ENCODE measurements around the gene PRKCE.
"Not testable (repeated sequence)": the region's sequence is repeated elsewhere in the genome, so short reads cannot be mapped to it uniquely, and the experiment has no call there.

The PRKCE gene

DNA sequence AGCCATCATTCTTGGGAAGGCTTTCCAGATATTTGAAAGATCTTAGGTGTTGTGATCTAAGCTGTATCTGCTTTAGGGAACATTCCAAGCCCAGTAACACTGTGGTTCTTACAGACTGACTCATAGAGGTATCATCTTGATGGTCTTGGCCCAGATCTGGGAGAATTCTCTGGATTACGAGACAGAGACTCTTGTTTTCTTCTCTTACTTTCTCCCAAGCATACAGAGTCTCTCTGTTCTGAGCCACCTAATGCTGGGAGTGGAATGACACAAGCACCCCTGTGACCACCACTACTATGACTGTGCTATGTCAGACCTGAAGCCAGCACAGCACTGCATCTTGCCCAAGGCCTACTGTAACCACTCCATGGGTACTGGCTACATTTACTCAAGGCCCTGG is 564.7 kb downstream of the PRKCE start:
- DNase-seq (ENCODE audit: extremely low read depth, low read depth) = no peak
- TF ChIP-seq, protein P1, sequence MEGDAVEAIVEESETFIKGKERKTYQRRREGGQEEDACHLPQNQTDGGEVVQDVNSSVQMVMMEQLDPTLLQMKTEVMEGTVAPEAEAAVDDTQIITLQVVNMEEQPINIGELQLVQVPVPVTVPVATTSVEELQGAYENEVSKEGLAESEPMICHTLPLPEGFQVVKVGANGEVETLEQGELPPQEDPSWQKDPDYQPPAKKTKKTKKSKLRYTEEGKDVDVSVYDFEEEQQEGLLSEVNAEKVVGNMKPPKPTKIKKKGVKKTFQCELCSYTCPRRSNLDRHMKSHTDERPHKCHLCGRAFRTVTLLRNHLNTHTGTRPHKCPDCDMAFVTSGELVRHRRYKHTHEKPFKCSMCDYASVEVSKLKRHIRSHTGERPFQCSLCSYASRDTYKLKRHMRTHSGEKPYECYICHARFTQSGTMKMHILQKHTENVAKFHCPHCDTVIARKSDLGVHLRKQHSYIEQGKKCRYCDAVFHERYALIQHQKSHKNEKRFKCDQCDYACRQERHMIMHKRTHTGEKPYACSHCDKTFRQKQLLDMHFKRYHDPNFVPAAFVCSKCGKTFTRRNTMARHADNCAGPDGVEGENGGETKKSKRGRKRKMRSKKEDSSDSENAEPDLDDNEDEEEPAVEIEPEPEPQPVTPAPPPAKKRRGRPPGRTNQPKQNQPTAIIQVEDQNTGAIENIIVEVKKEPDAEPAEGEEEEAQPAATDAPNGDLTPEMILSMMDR (IDR thresholded peaks at IDR 0.05; ENCODE audit: low read depth, low read length) = no peak

DNA sequence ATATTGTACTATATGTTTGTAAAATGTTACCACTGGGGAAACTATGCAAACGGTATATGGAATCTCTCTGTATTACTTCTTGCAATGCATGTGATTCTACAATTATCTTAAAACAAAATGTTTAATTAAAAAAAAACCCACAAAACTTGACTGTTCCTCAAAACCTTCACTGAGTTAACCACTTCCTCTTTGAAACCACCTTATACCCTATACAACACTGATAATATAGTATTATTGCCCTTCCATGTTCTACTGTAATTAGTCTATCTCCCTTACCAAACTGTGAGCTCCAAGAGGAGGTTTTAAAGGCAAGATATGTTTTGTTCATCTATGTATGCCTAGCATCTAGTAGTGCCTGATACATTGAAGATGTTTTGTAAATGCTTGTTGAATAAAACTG is 572.0 kb downstream of the PRKCE start:
- DNase-seq (ENCODE audit: extremely low read depth, low read depth) = not testable (repeated sequence)

DNA sequence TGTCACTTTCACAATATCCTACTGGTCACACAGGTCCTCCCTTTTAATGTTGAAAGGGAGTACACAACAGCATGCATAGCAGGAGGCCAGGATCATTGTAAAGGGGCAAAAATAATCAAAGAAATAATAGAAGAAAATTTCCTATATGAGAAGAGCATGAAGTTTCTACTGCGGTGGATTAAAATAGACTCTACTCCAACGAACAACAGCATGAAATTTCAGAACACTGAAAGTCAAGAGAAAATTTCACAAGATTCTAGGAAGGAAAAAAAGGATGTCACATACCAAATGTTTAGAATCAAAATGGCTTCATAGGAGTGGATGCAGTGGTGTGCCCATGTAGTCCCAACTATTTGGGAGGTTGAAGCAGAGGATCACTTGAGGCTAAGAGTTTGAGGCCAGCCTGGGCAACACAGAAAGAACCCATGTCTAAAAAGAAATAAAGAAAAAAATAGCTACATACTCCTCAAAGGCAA is 573.7 kb downstream of the PRKCE start:
- TF ChIP-seq, protein P1 (IDR thresholded peaks at IDR 0.05; ENCODE audit: low read depth, low read length) = no peak
- no peak for DNase-seq (ENCODE audit: extremely low read depth, low read depth)

DNA sequence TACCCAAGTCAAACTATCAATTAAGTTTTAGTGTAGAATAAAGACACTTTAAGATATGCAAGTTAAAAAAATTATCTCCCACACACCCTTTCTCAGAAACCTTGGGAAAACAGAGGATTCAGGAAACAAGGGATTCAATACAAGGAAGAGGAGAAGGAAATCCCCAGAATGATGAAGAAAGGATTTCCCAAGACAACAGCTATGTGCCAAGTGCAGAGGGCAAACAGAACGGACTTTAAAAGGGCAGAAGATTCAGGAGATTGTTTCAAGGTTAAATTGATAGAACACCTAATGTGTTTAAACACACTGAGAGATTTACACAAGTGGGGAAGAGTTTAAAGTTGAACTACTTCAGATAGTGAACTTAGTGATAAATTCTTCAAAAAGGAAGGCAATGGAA is 574.3 kb downstream of the PRKCE start:
- DNase-seq (ENCODE audit: extremely low read depth, low read depth) = no peak
- TF ChIP-seq, protein P1 (IDR thresholded peaks at IDR 0.05; ENCODE audit: low read depth, low read length) = no peak

DNA sequence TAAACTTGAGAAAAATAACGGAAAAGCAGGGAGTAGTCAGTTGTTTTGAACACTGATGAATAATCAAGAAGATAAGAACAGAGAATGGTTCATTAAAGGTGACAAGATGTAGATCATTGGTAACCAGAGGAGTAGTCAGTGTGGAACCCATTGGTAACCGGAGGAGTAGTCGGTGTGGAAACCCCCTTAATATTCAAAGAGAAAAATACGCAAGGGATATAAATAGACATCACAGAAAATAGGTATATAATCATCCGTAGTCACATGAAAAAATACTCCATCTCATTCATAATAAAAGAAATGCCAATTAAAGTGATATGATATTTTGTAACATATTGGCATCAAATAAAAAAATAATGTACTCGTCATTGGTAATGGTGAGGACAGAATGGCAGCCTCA is 575.1 kb downstream of the PRKCE start:
- no peak for DNase-seq (ENCODE audit: extremely low read depth, low read depth)
- TF ChIP-seq, protein P1 (IDR thresholded peaks at IDR 0.05; ENCODE audit: low read depth, low read length) = no peak

DNA sequence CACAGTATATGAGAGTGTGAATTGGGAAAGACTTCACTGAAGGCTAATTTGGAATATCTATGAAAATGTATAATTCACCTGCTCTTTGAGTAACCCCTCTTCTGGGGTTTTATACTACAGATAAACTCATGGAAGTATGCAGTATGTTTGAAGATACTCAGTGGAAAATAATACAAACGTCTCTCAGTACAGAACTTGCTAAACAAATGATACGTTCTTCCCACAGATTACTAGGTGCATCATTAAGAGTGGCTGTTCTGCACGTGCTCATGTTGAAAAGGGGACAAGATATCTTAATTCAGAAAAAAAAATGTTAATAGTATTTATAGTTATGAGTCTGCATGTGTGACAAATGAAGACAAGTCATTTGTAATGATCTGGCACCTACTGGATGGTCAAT is 575.5 kb downstream of the PRKCE start:
- TF ChIP-seq, protein P1 (IDR thresholded peaks at IDR 0.05; ENCODE audit: low read depth, low read length) = no peak
- no peak for DNase-seq (ENCODE audit: extremely low read depth, low read depth)

DNA sequence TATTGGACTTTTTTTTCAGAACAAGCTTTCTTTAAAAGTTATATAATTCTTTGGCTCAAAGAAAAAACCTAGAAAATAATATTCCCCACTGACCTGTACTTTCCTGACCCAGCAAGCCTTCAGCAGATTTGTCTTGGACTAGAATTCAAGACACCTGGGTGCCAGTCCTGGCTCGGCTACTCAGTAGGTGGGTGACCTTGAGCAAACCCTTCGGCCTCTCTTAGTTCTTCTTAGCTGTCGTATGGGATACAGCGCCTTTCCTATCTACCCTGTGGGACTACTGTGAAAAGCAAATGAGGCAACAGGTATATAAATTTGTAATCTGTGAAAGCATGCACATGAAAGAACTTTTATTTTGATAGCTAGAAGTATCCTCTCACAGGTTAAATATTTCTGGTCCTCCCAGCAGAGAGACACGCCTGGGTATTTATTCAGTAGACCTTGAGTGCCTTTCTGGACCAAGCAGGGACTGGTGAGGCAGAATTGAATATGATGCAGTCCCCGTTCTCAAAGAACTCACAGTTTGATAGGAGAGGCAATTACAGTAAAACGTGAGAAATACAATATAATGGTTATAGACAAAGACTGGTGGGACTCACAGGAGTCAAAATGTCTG is 576.3 kb downstream of the PRKCE start:
- DNase-seq (ENCODE audit: extremely low read depth, low read depth) = no peak
- TF ChIP-seq, protein P1 (IDR thresholded peaks at IDR 0.05; ENCODE audit: low read depth, low read length) = no peak

Data from AG09319 (cell line).